Superior temporal gyrus (tissue), 1 donor: Measurements from ENCODE around the gene DNAI1.

Experiments used
- DNase-seq: peaks from one replicate; pipeline ENCODE4 v3.0.0-alpha.2; 2016; ENCODE audit errors: extremely low spot score

The DNAI1 gene

DNA sequence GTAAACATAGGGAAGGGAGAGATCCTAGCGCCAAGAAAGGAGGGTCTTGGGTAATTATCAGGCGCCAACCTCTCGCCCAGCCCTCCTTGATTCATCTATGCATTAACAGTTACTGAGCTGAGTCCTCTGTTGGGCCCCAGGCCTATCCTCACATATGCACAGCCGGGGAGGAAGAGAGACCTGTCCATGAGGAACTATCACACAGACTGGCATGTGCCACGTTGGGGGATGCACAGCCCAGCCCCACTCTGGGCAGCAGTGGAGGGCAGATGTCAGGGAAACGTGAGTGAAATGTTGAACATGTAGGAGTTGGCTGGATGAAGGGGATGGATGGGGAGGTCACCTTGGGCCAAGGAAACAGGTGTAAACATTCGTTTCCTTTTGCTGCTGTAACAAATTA is 82.9 kb downstream of the DNAI1 start:
- DNase-seq: no peak

DNA sequence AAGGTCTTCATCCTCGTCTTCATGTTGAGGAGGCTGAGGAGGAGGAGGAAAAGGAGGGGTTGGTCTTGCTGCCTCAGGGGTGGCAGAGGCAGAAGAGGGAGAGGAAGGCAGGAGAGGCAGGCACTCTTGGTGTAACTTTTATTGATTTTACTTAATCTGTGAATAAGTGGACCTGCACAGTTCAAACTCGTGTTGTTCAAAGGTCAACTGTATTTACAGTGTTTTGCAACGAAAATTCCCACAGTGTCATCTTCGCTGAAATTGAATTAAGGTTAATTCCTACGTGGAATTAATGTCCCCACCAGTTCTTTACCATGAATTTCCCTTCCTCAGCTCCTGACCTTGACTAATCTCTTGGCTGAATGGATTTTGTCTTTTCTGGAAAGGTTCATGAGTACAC is 85.4 kb downstream of the DNAI1 start:
- no peak for DNase-seq

DNA sequence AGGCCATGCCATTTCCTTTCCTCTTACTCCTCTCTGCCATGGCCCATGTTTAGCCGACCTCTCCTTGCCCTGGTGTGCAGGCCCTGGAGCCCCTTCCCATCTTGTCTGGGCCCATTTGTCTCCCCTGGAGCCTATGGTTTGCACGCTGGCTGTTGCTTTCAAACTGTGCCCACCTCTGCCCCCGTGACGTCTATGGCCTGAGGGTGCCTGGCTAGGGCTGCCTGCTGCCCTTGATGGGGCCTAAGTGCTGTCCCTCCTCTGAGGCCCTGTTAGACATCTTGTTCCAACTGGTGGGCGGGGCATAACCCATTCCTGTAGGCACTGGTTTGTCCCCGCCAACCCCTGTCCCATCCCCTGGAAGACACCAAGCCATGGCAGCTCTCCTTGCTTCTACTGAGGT is 86.9 kb downstream of the DNAI1 start:
- no peak for DNase-seq

DNA sequence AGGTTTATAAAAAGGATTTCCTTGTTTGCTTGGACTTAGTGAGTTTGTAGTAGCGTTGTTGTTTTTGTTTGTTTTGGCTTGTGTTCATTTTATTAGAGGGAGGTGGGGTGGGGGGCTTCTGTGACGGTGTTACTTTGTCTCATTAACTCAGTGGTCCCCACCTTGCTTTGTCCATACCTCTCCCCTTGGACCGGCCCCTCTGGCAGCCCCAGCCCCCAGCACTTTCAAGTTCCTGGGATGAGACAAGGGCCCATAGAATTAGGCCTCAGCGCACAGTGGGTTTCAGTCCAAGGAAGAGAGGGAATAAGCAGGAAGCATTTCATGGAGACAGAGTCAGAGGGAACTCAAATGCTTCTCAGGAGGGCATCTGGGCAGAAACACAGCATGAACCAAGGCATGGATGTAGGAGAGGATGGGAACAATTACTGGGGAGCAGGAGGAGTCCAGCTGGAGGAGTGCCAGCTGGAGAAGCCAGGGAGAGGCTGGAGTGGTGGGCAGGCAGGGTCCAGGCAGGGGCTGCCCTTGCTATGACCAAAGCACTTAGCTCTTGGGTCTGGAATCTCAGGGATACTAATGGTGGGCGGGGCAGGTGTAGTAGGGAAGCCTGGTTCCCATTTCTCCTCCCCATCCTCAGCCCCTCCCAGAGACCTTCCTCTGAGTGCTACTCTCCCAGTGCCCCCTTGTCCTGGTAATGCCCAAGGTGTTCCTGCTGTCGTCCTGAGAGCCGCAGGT is 87.7 kb downstream of the DNAI1 start:
- DNase-seq: no peak

DNA sequence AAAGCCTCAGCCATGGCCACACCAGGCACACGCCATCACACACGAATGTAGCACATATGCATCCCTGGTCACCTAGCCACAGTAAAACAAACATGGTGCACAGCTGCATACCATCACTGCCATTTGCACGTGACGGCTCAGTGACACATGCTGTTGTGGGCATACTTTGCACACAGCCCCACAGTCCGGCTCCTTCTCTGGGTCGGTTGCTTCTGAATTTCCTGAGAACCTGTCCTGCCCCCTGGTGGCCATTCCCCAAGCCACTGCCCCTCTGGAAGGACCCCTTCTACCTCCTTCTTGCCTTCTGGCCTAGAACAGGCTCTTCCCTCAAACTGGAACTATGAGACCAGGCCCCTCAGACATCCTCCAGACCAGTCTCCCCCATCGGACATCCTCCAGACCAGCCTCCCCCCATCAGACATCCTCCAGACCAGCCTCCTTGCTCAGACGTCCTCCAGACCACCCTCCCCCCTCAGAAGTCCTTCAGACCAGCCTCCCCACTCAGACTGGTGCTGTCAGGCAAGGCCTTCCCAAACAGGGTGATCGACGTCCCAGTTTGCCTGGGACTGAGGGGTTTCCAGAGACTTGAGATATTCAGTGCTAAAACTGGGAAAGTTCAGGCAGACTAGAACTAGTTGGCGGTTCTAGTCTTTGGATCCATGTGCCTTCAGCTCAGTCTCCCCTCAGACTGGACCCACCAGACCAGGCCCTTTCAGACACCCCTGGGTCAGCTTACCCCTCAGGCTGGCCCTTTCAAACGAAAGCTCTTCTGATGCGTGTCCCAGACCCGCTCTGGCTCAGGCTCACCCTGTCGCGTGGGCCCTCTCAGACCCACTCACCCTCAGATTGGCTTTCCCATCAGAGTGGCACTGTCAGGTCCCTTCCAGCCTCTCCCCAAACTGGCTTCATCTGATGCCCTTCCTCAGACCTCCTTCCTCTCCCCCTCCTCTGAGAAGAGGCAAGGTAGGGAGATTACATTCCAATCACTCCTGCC is 88.5 kb downstream of the DNAI1 start:
- DNase-seq: peak; percentile 85

DNA sequence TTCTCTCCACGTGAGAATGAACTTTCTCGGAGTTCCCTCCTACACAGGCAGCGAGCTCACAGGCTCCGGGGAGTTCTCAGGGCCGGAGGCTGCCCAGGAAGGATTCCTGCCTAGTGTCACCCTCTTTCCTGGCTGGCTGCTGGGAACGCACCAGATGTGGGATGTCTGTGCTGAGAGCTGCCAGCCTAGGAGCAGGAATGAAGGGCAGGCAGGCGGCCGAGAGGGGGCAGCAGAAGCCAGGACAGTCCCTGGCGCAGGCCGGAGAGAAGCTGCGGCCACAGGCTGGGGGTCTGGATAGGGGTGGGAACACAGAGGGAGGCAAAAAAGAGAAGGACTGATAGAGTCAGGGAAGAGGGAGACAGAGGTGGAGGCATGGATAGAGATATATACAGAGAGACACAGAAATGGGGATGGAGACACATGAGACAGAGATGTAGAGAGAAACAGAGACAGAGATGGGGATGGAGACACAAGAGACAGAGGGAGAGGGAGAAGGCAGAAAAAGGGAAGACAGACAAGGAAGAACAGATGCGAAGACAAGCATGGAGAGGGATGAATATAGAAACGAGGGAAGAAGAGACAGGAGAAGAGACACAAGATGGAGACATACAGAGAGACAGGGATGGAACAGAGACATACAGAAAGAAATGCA is 89.5 kb downstream of the DNAI1 start:
- DNase-seq: peak; percentile 82

DNA sequence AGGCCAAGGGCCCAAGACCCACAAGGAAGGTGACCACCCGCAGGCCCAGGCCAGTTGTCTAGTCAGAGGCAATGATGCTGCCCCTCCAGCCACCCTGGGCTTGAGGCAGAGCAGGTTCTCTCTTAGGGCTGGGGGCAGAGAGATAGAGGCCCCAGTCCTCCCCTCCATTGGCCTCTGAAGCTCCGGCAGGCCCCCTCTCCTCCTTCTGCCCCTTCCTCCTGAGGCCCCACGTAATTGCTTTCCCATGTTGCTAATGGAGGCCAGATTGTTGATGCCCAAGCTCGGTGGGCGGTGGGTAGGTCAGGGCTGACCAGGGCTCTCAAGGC is 90.8 kb downstream of the DNAI1 start:
- DNase-seq: no peak

DNA sequence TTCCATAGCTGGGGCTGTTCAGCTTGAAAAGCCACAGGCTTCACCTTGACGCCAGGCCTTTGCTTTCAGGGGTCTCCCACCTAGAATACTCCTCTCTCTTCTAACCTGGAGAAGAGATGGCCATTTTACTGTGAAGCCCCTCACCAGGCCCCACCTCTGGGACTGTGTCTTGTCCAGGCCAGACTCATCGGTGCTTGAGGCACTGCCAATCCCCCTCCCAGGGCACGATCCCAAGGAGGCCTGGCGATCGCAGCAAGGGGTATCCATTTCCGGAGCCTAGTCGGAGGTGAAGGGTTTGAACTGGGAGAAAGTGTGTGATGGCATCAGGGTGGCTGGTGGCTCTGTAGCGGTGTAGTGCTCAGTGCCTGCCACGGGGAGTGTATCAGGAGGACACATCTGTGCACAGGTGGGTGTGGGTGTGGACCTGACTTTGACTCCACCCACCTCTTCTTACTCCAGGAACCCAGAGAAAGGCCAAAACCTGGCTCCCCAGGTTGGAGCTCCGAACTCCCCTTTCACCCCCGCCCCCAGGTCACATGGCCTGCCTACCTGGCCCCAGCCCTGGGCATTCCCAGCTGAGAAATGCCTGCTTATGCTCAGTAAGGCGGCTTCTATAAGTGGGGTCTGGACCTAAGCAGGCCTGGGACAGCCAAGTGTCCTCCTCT is 91.5 kb downstream of the DNAI1 start:
- DNase-seq: no peak

DNA sequence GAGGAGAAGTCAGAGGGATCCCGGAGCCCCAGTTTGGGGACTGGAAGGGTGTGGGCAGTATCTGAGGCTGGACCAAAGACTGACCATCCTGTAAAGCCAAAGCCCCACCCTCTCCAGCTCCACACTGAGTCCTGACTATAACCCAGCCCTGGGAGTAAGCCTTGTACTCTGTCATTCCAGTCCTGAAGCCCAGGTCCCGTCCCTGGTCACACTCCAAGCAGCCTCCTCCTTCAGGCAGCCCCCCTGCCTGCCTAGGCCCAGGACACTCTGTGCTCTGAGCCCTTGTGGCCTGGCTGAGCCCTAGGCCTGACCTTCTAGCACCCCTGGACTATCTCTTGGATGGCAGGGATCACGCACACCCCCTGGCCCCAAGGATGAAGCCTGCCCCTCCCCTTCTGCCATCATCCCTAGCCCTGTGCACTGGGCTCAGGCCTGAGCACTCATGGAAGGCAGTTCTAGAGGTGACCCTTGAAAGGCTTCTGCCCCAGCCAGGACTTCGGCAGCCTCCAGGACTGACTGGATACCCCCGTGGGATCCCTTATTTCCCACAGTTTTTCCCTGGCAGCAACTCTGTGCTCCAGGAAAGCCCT is 92.2 kb downstream of the DNAI1 start:
- no peak for DNase-seq

DNA sequence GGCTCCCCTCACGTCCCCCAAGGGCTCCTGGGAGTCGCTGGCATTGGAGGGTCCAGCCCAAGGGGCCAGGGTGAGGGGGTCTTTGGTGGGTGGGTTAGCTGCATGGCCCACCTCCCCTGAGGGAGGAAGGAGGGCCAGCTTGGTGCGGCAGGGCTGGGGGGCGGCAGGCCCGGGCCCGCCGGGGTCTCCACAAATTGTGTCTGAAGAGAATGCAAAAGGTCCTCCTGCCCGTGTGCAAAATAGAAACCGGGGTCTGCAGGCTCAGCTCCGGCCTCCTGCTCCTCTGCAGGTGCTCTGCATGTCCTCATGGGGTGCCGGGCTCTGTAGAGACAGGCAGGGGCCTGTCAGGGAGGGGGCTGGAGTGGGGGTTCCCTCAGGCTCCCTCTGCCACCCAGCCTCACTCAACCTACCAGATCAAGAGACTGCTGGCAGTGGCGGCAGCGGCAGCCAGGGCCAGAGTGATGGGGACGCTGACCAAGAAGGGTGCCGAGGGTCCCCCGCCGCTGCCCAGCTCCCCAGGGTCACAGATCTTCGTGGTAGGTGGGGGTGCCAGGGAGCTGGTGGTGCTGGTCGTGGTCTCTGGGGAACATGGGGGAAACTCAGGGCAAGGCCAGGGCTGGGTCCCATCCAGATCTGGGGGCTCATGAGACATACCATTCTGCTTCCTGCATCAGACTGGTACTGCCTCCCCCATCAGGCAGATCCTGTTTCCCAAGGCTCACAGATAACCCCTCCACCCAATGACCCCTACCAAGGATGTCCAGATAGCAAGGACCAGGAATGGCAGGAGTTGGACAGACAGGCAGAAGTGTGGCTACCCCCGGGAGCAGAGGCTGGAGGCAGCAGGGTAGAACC is 93.4 kb downstream of the DNAI1 start:
- DNase-seq: no peak

DNA sequence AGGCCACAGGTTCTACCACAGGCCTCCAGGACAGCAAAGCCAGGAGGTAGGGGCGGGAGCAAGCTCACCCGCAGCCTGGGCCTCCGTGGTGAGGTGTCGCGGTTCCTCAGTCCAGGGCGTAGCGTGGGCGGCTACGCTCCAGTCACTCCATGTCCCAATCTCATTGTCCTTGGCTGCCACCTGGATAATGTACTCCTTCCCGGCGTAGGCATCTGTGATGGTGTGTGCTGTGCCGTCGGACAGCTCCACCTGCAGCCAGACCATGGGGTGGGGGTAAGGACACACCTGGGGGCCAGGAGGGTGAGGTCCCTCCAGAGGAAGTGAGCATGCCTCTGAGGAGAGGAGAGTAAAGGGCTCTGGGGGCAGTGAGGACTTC is 94.0 kb downstream of the DNAI1 start:
- DNase-seq: no peak

DNA sequence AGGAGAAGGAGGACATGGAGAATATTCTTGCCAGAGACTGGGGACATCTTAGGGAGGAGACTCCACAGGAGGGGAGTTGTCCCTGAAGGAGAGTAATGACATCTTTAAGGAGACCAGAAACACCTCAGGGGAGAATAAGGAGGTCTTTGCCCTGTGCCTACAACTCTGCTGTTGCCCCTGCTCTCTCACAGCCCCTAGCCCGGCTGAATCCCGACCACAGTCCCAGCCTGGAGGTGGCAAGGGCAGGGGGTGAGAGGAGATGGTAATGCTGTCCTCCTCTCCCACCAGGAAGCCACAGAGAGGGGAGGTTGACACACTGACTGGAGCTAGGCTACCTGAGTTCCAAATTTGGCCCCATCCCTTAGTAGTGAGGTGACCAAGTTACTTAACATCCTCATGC is 94.4 kb downstream of the DNAI1 start:
- no peak for DNase-seq

DNA sequence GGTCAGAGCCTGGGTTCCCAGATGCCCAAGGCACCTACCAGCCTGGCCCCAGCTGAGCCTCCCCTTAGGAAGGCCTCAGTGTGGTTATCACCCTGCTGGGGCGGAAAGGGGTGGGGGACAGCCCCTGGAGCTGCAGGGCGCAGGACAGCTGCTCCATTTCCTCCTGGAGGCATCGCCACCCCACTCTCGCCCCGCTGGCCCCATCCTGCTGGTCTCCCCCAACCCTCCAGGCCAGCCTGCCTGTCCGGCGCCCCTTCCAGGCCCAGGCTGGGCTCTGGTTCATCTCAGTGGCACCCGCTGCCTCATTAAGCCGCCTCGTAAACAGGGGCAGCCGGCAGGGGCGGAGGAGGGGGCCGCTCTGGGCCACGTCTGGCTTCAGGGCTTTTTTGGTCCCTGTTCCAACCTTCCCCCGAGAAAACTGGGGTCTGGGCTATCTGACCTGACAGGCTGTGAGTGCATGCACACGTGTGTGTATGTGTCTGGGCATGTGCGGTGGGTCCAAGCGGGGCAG is 95.0 kb downstream of the DNAI1 start:
- no peak for DNase-seq

DNA sequence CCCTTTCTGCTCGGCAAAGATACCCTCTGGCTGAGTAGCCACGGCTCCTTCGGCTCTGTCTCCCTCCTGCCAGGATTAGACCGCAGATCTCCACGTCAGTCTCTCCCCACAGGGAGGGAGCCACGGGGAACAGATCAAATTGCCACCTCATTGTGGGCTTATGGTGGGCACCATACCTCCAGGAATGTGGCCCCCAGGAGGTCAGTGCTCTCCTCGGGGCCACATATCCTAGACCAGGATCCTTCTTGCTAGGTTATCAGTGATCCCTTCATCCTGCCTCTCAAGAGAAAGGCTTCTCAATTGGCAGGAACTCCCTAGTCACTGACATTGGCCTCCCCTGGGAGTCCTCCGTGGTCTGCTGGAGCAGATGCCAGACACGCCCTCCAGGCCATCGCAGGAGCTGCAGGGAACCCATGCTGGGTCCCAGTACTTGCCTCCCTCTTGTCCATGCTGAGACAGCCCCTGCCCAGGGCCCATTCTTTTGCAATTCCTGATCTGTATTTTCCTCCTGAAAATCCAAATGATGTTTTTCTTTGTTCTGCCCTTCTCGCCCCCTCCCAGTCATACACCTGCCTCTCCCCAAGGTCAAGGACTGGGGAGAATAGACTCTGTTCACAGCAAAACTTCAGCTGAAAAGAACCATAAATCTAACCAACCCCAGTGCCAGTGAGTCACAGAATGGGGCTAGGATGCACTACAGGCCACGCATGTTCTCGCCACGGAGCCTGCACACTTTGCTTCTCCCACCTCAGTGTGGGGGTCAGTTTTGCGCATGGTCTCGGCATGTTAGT is 95.8 kb downstream of the DNAI1 start:
- DNase-seq: no peak

DNA sequence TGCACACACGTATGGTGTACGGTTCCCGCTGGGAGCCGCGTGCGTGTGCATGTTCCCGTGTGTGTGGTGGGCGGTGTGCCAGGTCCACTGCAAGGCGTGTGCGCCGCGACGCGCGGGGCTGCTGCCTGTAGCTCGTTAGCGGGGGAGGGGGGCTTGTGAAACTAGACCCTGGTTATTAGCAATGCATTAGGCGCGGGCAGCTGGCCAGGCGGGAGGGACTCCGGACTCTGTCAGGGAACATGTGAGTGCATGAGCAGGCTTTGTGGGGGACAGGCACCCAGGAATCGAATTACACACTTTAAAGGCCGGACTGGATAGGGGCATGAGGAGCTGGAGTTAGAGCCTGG is 96.4 kb downstream of the DNAI1 start:
- DNase-seq: no peak

DNA sequence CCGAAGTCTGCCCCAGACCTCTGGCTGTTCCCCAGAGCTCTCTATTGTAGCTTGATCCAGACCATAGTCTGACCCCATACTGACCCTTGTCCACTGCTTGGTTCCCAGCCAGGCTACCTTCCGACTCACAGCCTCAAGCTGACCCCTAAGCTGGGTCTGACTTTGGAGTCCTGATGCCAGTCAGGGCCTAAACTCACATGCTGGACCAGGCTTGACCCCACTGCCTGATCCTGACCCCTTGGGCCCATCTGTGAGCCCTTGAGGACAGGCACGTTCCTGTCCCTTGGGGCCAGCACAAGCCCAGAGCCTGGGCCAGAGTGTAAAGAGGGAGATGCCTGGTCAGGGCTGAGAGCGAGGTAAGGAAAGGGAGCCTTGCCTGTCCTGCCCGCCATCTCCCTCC is 96.9 kb downstream of the DNAI1 start:
- no peak for DNase-seq

DNA sequence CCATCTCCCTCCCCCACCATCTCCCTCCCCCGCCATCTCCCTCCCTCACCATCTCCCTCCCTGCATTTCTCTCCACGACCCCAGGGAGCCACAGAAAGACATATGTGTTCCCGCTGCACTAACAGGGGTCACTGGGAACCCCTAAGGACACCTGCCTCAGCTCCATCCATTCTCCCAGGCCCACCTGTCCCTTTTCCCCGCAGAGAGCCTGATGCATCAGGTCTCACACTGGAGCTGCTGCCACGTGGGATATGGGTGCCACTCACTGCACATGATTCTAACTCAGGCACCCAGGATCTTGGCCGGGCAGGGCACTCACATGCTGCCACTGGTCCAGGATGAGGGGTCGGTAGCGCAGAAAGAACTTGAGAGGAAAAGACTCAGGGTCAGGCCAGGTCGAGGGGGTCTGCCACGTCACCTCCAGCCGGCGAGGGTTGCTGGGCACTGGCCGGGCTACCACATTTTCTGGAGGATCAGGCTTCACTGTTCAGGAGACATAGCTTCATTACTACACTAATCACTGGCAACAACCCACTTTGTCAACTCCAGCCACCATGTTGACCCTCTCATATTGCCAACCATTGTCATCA is 97.4 kb downstream of the DNAI1 start:
- DNase-seq: no peak

DNA sequence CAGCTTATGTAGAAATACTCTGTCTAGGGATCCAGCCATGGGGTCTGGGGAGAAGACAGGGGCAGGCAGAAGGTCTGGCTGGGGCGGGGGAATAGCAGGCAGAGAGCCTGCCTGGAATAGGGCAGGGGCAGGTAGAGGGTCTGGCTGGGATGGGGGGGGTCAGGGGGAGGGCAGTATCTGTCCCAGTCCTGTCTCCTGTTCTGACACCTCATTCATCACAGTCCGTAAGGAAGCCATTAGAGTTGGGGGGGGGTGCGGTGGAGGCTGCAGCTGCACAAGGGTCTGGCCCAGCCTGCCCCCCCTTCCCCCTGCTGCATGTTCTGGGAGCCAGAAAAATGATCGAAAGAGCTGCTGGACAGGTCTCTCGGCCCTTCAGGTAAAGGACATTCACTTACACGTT is 98.3 kb downstream of the DNAI1 start:
- DNase-seq: no peak
